WTC11 (cell line): ENCODE data around the gene IRAK1. TPM values are rescaled to one million over a fixed set of nuclear protein-coding genes. Genes with fewer than 3 reads are reported as not detected.

ENCODE experiments used
- ATAC-seq: fragments of 200-7000 bp; cut with Tn5 transposase; 2 replicates; pipeline ENCODE4 v1.10.0; 2021; ENCODE audit warnings: mild to moderate bottlenecking, moderate library complexity
- CTCF ChIA-PET: fragments of 300-600 bp; sonication (Branson Sonifier 250); formaldehyde crosslinking; loops from one replicate; lab custom pipeline; 2021; ENCODE audit warnings: antibody characterized with exemption; lab: Charles Lee
- POLR2A ChIA-PET: fragments of 350-600 bp; sonication (Branson Sonifier 250); formaldehyde crosslinking; loops from one replicate; lab custom pipeline; 2021; ENCODE audit warnings: antibody characterized with exemption; lab: Charles Lee
- DNase-seq: peaks from one replicate; pipeline ENCODE4 v3.0.0; 2021; ENCODE audit warnings: low spot score
- H3K27ac Mint-ChIP-seq: 2 replicates; pipeline ENCODE4 v1.8.0; 2021; ENCODE audit warnings: mixed read lengths
- H3K27me3 Mint-ChIP-seq: 2 replicates; pipeline ENCODE4 v1.8.0; 2021; ENCODE audit warnings: low read depth, mild to moderate bottlenecking, moderate library complexity, mixed read lengths
- H3K36me3 Mint-ChIP-seq: 2 replicates; pipeline ENCODE4 v1.8.0; 2021; ENCODE audit warnings: mixed read lengths
- H3K4me1 Mint-ChIP-seq: 2 replicates; pipeline ENCODE4 v1.8.0; 2022; ENCODE audit warnings: mixed read lengths
- H3K4me3 Mint-ChIP-seq: 2 replicates; pipeline ENCODE4 v1.8.0; 2021; ENCODE audit warnings: mild to moderate bottlenecking, moderate library complexity, mixed read lengths
- H3K9me3 Mint-ChIP-seq: 2 replicates; pipeline ENCODE4 v1.8.0; 2021; ENCODE audit warnings: mixed read lengths
- AR ChIP-seq: fragments of 250-450 bp; sonication (Bioruptor Pico); IDR thresholded peaks from 2 replicates; pipeline ENCODE4 v1.9.0; 2021; ENCODE audit warnings: mild to moderate bottlenecking
- ATF1 ChIP-seq: sonication (generic); formaldehyde crosslinking; IDR thresholded peaks from 2 replicates; pipeline ENCODE4 v1.8.1; 2023; ENCODE audit warnings: mild to moderate bottlenecking, moderate library complexity, missing genetic modification reagents
- ATF3 ChIP-seq: sonication (generic); formaldehyde crosslinking; conservative IDR thresholded peaks from 2 replicates; pipeline ENCODE4 v1.8.1; 2022; ENCODE audit warnings: mild to moderate bottlenecking, missing genetic modification reagents
- CTCF ChIP-seq: fragments of 200-600 bp; IDR thresholded peaks from 2 replicates; pipeline ENCODE4 v1.8.0; 2022; ENCODE audit warnings: antibody characterized with exemption
- E2F4 ChIP-seq: sonication (generic); formaldehyde crosslinking; IDR thresholded peaks from 2 replicates; pipeline ENCODE4 v1.8.1; 2022; ENCODE audit warnings: low read depth, mild to moderate bottlenecking, moderate library complexity, missing genetic modification reagents, borderline replicate concordance
- HMGA2 ChIP-seq: fragments of 250-450 bp; sonication (Bioruptor Pico); IDR thresholded peaks from 2 replicates; pipeline ENCODE4 v1.4.0; 2021; ENCODE audit warnings: mild to moderate bottlenecking, moderate library complexity
- HMGXB4 ChIP-seq: sonication (generic); formaldehyde crosslinking; IDR thresholded peaks from 2 replicates; pipeline ENCODE4 v1.8.1; 2023; ENCODE audit warnings: mild to moderate bottlenecking, moderate library complexity, missing genetic modification reagents
- KAT7 ChIP-seq: sonication (generic); formaldehyde crosslinking; IDR thresholded peaks from 2 replicates; pipeline ENCODE4 v1.8.1; 2023; ENCODE audit warnings: missing genetic modification reagents, mild to moderate bottlenecking, borderline replicate concordance
- MYBL2 ChIP-seq: sonication (generic); formaldehyde crosslinking; IDR thresholded peaks from 2 replicates; pipeline ENCODE4 v1.8.1; 2023; ENCODE audit warnings: mild to moderate bottlenecking, moderate library complexity, missing genetic modification reagents
- NFYB ChIP-seq: sonication (generic); formaldehyde crosslinking; conservative IDR thresholded peaks from 2 replicates; pipeline ENCODE4 v1.8.0; 2022; ENCODE audit warnings: low read depth, missing genetic modification reagents
- OVOL2 ChIP-seq: fragments of 250-450 bp; sonication (Bioruptor Pico); IDR thresholded peaks from 2 replicates; pipeline ENCODE4 v1.9.0; 2021; ENCODE audit warnings: mild to moderate bottlenecking, borderline replicate concordance
- PREB ChIP-seq: sonication (generic); formaldehyde crosslinking; IDR thresholded peaks from 2 replicates; pipeline ENCODE4 v1.8.1; 2022; ENCODE audit warnings: mild to moderate bottlenecking, missing genetic modification reagents, moderate library complexity, borderline replicate concordance
- TEAD1 ChIP-seq: sonication (generic); formaldehyde crosslinking; IDR thresholded peaks from 2 replicates; pipeline ENCODE4 v1.8.0; 2022; ENCODE audit warnings: mild to moderate bottlenecking, missing genetic modification reagents
- TP53 ChIP-seq: sonication (generic); formaldehyde crosslinking; IDR thresholded peaks from 2 replicates; pipeline ENCODE4 v1.8.1; 2023; ENCODE audit warnings: mild to moderate bottlenecking, missing genetic modification reagents
- USF2 ChIP-seq: sonication (generic); formaldehyde crosslinking; IDR thresholded peaks from 2 replicates; pipeline ENCODE4 v1.8.1; 2023; ENCODE audit warnings: mild to moderate bottlenecking, missing genetic modification reagents, moderate library complexity
- ZNF219 ChIP-seq: sonication (generic); formaldehyde crosslinking; IDR thresholded peaks from 2 replicates; pipeline ENCODE4 v1.8.0; 2023; ENCODE audit warnings: missing genetic modification reagents, mild to moderate bottlenecking, borderline replicate concordance
- ZNF317 ChIP-seq: sonication (generic); formaldehyde crosslinking; IDR thresholded peaks from 2 replicates; pipeline ENCODE4 v1.8.1; 2023; ENCODE audit warnings: low read depth, mild to moderate bottlenecking, moderate library complexity, missing genetic modification reagents, borderline replicate concordance
- ZNF416 ChIP-seq: fragments of 250-450 bp; sonication (Bioruptor Pico); IDR thresholded peaks from 2 replicates; pipeline ENCODE4 v1.9.0; 2021; ENCODE audit warnings: mild to moderate bottlenecking, inconsistent platforms
- ZNF425 ChIP-seq: fragments of 250-450 bp; sonication (Bioruptor Pico); conservative IDR thresholded peaks from 2 replicates; pipeline ENCODE4 v1.9.0; 2021; ENCODE audit warnings: mild to moderate bottlenecking
- ZSCAN18 ChIP-seq: fragments of 250-450 bp; sonication (Bioruptor Pico); IDR thresholded peaks from 2 replicates; pipeline ENCODE4 v2.1.2; 2022; ENCODE audit warnings: mild to moderate bottlenecking, moderate library complexity
- total RNA-seq: library from RNA; stranded (reverse); gene quantifications from 3 replicates; pipeline ENCODE4 v1.2.3, GENCODE V29; 2021

The IRAK1 gene
- total RNA-seq, 1 experiment from 2014 or later = 32.1 TPM

GRCh38 chrX:154038656-154039055 lies 19.0 kb upstream of the IRAK1 start (continued):
- TF ChIP-seq USF2 (CRISPR knock-in tag) (no peak), CTCF (no peak), MYBL2 (CRISPR knock-in tag) (no peak), HMGA2 (CRISPR knock-in tag) (no peak), ZNF317 (CRISPR knock-in tag) (no peak), ZNF219 (CRISPR knock-in tag) (no peak), ATF3 (CRISPR knock-in tag) (no peak), PREB (CRISPR knock-in tag) (no peak), TP53 (CRISPR knock-in tag) (no peak)

GRCh38 chrX:154037754-154038153 lies 18.1 kb upstream of the IRAK1 start:
- TF ChIP-seq HMGXB4 (no peak), TEAD1 (CRISPR knock-in tag) (no peak), OVOL2 (CRISPR knock-in tag) (no peak), ZNF425 (CRISPR knock-in tag) (no peak), KAT7 (no peak), ZNF416 (CRISPR knock-in tag) (no peak), ZSCAN18 (CRISPR knock-in tag) (no peak), ATF1 (no peak), NFYB (CRISPR knock-in tag) (no peak), ZNF219 (CRISPR knock-in tag) (no peak), E2F4 (no peak), AR (CRISPR knock-in tag) (no peak)
- Mint-ChIP-seq H3K27ac (no peak overlapping the region), H3K4me3 (no peak overlapping the region), H3K9me3 (no peaks in the 10 kb centered on the region), H3K27me3 (no peaks in the 10 kb centered on the region), H3K36me3 (no peaks in the 10 kb centered on the region), H3K4me1 (peaks cover 66% of the 10 kb centered on the region)
- CTCF ChIA-PET = interaction anchor here (0.6 to 2.0 kb wide), 2 partner anchors 10 to 24 kb away, joined by 6 to 7 read pairs; no protein-coding TSS in a partner anchor
- POLR2A ChIA-PET = interaction anchor here (0.7 kb wide), 1 partner anchor 27 kb away, joined by 4 read pairs; no protein-coding TSS in a partner anchor
- no peak for DNase-seq
- no peak for ATAC-seq
